Activated T-helper 1 cell treated with Interleukin-2 at 50 U/mL for 16 hours (primary cell): ENCODE measurements around the gene ATP10A.

Source experiments
- DNase-seq: peaks from one replicate; pipeline ENCODE4 v3.0.0-alpha.2; 2020; ENCODE audit warnings: low read depth

The ATP10A gene

GRCh38 chr15:25738171-25738965 is 124.8 kb downstream of the ATP10A start:
- no peak for DNase-seq

GRCh38 chr15:25737218-25737643 is 125.9 kb downstream of the ATP10A start:
- no peak for DNase-seq

- DNase-seq = no peak
These were observed 126.7 kb downstream of the ATP10A start for GRCh38 chr15:25736461-25736860.

GRCh38 chr15:25735550-25736384 is 127.4 kb downstream of the ATP10A start:
- no peak for DNase-seq

- DNase-seq = no peak
These were observed 128.3 kb downstream of the ATP10A start for GRCh38 chr15:25734680-25735355.

GRCh38 chr15:25733856-25734679 is 129.1 kb downstream of the ATP10A start:
- DNase-seq = no peak

GRCh38 chr15:25733036-25733855 is 129.9 kb downstream of the ATP10A start:
- no peak for DNase-seq

GRCh38 chr15:25732191-25732590 is 130.9 kb downstream of the ATP10A start:
- DNase-seq = no peak

GRCh38 chr15:25731411-25731810 is 131.7 kb downstream of the ATP10A start:
- DNase-seq = no peak

- no peak for DNase-seq
These were observed 132.2 kb downstream of the ATP10A start for GRCh38 chr15:25730918-25731317.

GRCh38 chr15:25728816-25729215 is 134.3 kb downstream of the ATP10A start:
- DNase-seq = no peak

- DNase-seq = no peak
These were observed 135.1 kb downstream of the ATP10A start for GRCh38 chr15:25727867-25728600.

- no peak for DNase-seq
These were observed 136.0 kb downstream of the ATP10A start for GRCh38 chr15:25727116-25727515.

GRCh38 chr15:25725758-25726157 is 137.4 kb downstream of the ATP10A start:
- DNase-seq = no peak

- no peak for DNase-seq
These were observed 138.2 kb downstream of the ATP10A start for GRCh38 chr15:25724899-25725298.

- DNase-seq = no peak
These were observed 141.5 kb downstream of the ATP10A start for GRCh38 chr15:25721605-25721955.

- DNase-seq = no peak
These were observed 143.8 kb downstream of the ATP10A start for GRCh38 chr15:25719101-25719985.

GRCh38 chr15:25718597-25718996 is 144.5 kb downstream of the ATP10A start:
- DNase-seq = no peak

GRCh38 chr15:25718169-25718536 is 145.0 kb downstream of the ATP10A start:
- DNase-seq = no peak
